IPS DF 19.7 (cell line): ENCODE data around the gene PDLIM7.

Source experiments
- DNase-seq: peaks from one replicate; pipeline ENCODE4 v3.0.0-alpha.2; 2013; ENCODE audit warnings: low read depth, low spot score

PDLIM7 gene

GRCh38 chr5:177524539-177524900 lies 27.1 kb upstream of the PDLIM7 start:
- no peak for DNase-seq

- no peak for DNase-seq
Measured at GRCh38 chr5:177523711-177524538, 26.5 kb upstream of the PDLIM7 start.

- no peak for DNase-seq
Measured at GRCh38 chr5:177520916-177521513, 23.6 kb upstream of the PDLIM7 start.

GRCh38 chr5:177520271-177520670 lies 22.9 kb upstream of the PDLIM7 start:
- no peak for DNase-seq

GRCh38 chr5:177519463-177520235 lies 22.2 kb upstream of the PDLIM7 start:
- DNase-seq: no peak

GRCh38 chr5:177516601-177517568 lies 19.5 kb upstream of the PDLIM7 start, which contains the start of gene DDX41:
Gene DDX41, minus strand, starts transcription at chr5:177516961. Its CDS starts 16 bp downstream, at chr5:177516945.
- DNase-seq: peak; percentile 93

GRCh38 chr5:177515580-177515979 lies 18.2 kb upstream of the PDLIM7 start:
- no peak for DNase-seq

- no peak for DNase-seq
Measured at GRCh38 chr5:177514541-177514940, 17.1 kb upstream of the PDLIM7 start.

GRCh38 chr5:177513500-177513899 lies 16.1 kb upstream of the PDLIM7 start:
- DNase-seq: no peak

- DNase-seq: no peak
Measured at GRCh38 chr5:177512736-177513380, 15.5 kb upstream of the PDLIM7 start.

GRCh38 chr5:177511796-177512675 lies 14.6 kb upstream of the PDLIM7 start:
- no peak for DNase-seq

- DNase-seq: no peak
Measured at GRCh38 chr5:177511181-177511580, 13.8 kb upstream of the PDLIM7 start.

GRCh38 chr5:177510567-177511053 lies 13.2 kb upstream of the PDLIM7 start:
- no peak for DNase-seq

- DNase-seq: no peak
Measured at GRCh38 chr5:177509991-177510566, 12.7 kb upstream of the PDLIM7 start.

- no peak for DNase-seq
Measured at GRCh38 chr5:177509381-177509951, 12.1 kb upstream of the PDLIM7 start, which contains the start of gene DOK3. Gene DOK3, minus strand, starts transcription at chr5:177509826. Its CDS starts 286 bp downstream, at chr5:177509540.

- no peak for DNase-seq
Measured at GRCh38 chr5:177508837-177509236, 11.4 kb upstream of the PDLIM7 start.

- DNase-seq: no peak
Measured at GRCh38 chr5:177508221-177508611, 10.8 kb upstream of the PDLIM7 start.

GRCh38 chr5:177507596-177508220 lies 10.3 kb upstream of the PDLIM7 start:
- DNase-seq: no peak
